K562 (cell line): ENCODE measurements around the gene BCKDK. TPM values are rescaled to one million over a fixed set of nuclear protein-coding genes. Genes with fewer than 3 reads are reported as not detected.

Experiments
- ATAC-seq: fragments of 200-7000 bp; cut with Tn5 transposase; 3 replicates; pipeline ENCODE4 v1.9.1; 2020; ENCODE audit warnings: moderate library complexity
- BruUV-seq: library from RNA; stranded (reverse); fragments of 400-500 nt; replicated peaks from 2 replicates; lab custom pipeline; 2021; lab: Mats Ljungman, UMichigan
- CTCF ChIA-PET: fragments of 300-600 bp; formaldehyde crosslinking; extraction: SDS; loops from one replicate; lab custom pipeline; 2021; ENCODE audit warnings: low intra/inter-chr PET ratio; lab: Yijun Ruan, JAX
- POLR2A ChIA-PET: fragments of 300-600, 350-650 bp; sonication (Branson Sonifier 250); formaldehyde crosslinking; extraction: SDS; loops from one replicate; lab custom pipeline; 2021; ENCODE audit warnings: antibody characterized with exemption, inconsistent platforms; lab: Yijun Ruan, JAX
- DNase-seq, 4 experiments: peaks; one replicate each; pipeline versions ENCODE4 v3.0.0 to v3.0.0-alpha.2; 2011 to 2018; ENCODE audit warnings: low spot score in 3 of 4, mixed read lengths in 3 of 4; ENCODE audit errors: extremely low read depth in 1 of 4
- FAIRE-seq: peaks from 2 replicates; lab custom pipeline; 2011; peaks lifted over from hg19 to GRCh38; lab: Jason Lieb, UNC
- H2AFZ ChIP-seq: 2 replicates; pipeline ENCODE4 v1.6.0; 2011; ENCODE audit warnings: low read depth, low read length, control low read depth, inconsistent platforms
- H3K27ac ChIP-seq: fragments of 200-600 bp; 3 replicates; pipeline ENCODE4 v1.8.0; 2011; ENCODE audit warnings: low read depth, mild to moderate bottlenecking, control low read depth, inconsistent platforms, low read length, moderate library complexity, mixed read lengths; ENCODE audit errors: extremely low read depth
- H3K27me3 ChIP-seq, 2 experiments: fragments of 300-600 bp in 1 of 2; 2 replicates in 1 of 2; 3 replicates in 1 of 2; pipeline versions ENCODE4 v1.6.0 to v1.8.0; 2011; ENCODE audit warnings: inconsistent platforms in 2 of 2, low read length in 2 of 2, mild to moderate bottlenecking in 1 of 2, mixed read lengths in 1 of 2, moderate library complexity in 1 of 2; ENCODE audit not compliant: control insufficient read depth in 2 of 2, insufficient read depth in 2 of 2
- H3K36me3 ChIP-seq: fragments of 300-600 bp; 3 replicates; pipeline ENCODE4 v1.8.0; 2011; ENCODE audit warnings: mild to moderate bottlenecking, low read length, inconsistent platforms; ENCODE audit not compliant: control insufficient read depth, insufficient read depth
- H3K4me1 ChIP-seq, 2 experiments: fragments of 200-600 bp in 1 of 2; replicated peaks in 1 of 2; 2 replicates in 1 of 2; 3 replicates in 1 of 2; pipeline versions ENCODE4 v1.5.1 to v1.8.0; 2011; ENCODE audit warnings: inconsistent platforms in 2 of 2, low read length in 2 of 2, mild to moderate bottlenecking in 1 of 2, mixed read lengths in 1 of 2, moderate library complexity in 1 of 2; ENCODE audit not compliant: control insufficient read depth in 2 of 2, insufficient read depth in 2 of 2
- H3K4me2 ChIP-seq: 2 replicates; pipeline ENCODE4 v1.6.1; 2011; ENCODE audit warnings: low read length, control low read depth, inconsistent platforms, mixed read lengths; ENCODE audit not compliant: insufficient read depth
- H3K4me3 ChIP-seq: fragments of 200-600 bp; sonication (generic), shearing (Covaris generic); 2 replicates; pipeline ENCODE4 v1.5.1; 2016; ENCODE audit warnings: control low read depth, inconsistent platforms
- H3K79me2 ChIP-seq: fragments of 200-600 bp; 3 replicates; pipeline ENCODE4 v1.8.0; 2011; ENCODE audit warnings: low read length, inconsistent platforms; ENCODE audit not compliant: control insufficient read depth, insufficient read depth
- H3K9ac ChIP-seq, 2 experiments: 2 replicates each; pipeline versions ENCODE4 v1.6.0 to v1.6.1; 2011; ENCODE audit warnings: low read depth in 2 of 2, low read length in 2 of 2, control low read depth in 1 of 2, inconsistent platforms in 1 of 2, mild to moderate bottlenecking in 1 of 2, mixed read lengths in 1 of 2; ENCODE audit not compliant: insufficient read depth in 1 of 2
- H3K9me1 ChIP-seq: one replicate; pipeline ENCODE4 v1.6.0; 2011; ENCODE audit warnings: inconsistent platforms, mild to moderate bottlenecking, low read length, moderate library complexity; ENCODE audit not compliant: control insufficient read depth, insufficient read depth
- H3K9me3 ChIP-seq: replicated peaks from 2 replicates; pipeline ENCODE4 v1.5.1; 2011; ENCODE audit warnings: low read depth, low read length, inconsistent platforms; ENCODE audit not compliant: control insufficient read depth, insufficient read depth
- H4K20me1 ChIP-seq: replicated peaks from 2 replicates; pipeline ENCODE4 v1.6.1; 2011; ENCODE audit warnings: low read length, inconsistent platforms, mixed read lengths; ENCODE audit not compliant: control insufficient read depth, insufficient read depth
- BCL6 ChIP-seq: fragments of 250-450 bp; sonication (Bioruptor Pico); IDR thresholded peaks from 2 replicates; pipeline ENCODE4 v1.4.0; 2020
- CBX5 ChIP-seq: IDR thresholded peaks from 2 replicates; pipeline ENCODE4 v1.6.1; 2014; ENCODE audit warnings: low read depth, borderline replicate concordance
- CBX8 ChIP-seq: fragments of 200-600 bp; sonication (generic); IDR thresholded peaks from 2 replicates; pipeline ENCODE4 v1.6.1; 2012; ENCODE audit warnings: borderline replicate concordance, mixed run types, low read depth, mild to moderate bottlenecking, moderate library complexity, mixed read lengths, low read length, control low read depth, inconsistent platforms; ENCODE audit not compliant: poor library complexity, severe bottlenecking; ENCODE audit errors: extremely low read depth
- CCNT2 ChIP-seq: IDR thresholded peaks from 2 replicates; pipeline ENCODE4 v1.6.1; 2011; ENCODE audit warnings: borderline replicate concordance, low read depth, mild to moderate bottlenecking, moderate library complexity, mixed read lengths, low read length; ENCODE audit not compliant: insufficient read length; ENCODE audit errors: extremely low read depth
- CEBPB ChIP-seq: fragments of 450-650 bp; IDR thresholded peaks from 2 replicates; pipeline ENCODE4 v1.6.1; 2016; ENCODE audit warnings: missing genetic modification characterization, missing compliant biosample characterization
- CHD1 ChIP-seq: fragments of 200-600 bp; sonication (generic); IDR thresholded peaks from one replicate; pipeline ENCODE4 v1.6.1; 2012; ENCODE audit warnings: mild to moderate bottlenecking, moderate library complexity, low read length, inconsistent platforms
- CREB5 ChIP-seq: fragments of 250-450 bp; sonication (Bioruptor Pico); IDR thresholded peaks from 2 replicates; pipeline ENCODE4 v1.5.0; 2020; ENCODE audit warnings: mild to moderate bottlenecking
- EGR1 ChIP-seq: fragments of 450-650 bp; conservative IDR thresholded peaks from 2 replicates; pipeline ENCODE4 v1.6.1; 2017; ENCODE audit warnings: mild to moderate bottlenecking
- JUND ChIP-seq, 2 experiments: IDR thresholded peaks; 2 replicates in 1 of 2; 3 replicates in 1 of 2; pipeline ENCODE4 v1.6.1; 2011; ENCODE audit warnings: borderline replicate concordance in 2 of 2, low read depth in 2 of 2, low read length in 2 of 2, improper control_type of control experiment in 1 of 2, missing biosample characterization in 1 of 2, missing genetic modification characterization in 1 of 2, missing genetic modification reagents in 1 of 2
- PREB ChIP-seq: sonication (generic); formaldehyde crosslinking; IDR thresholded peaks from 2 replicates; pipeline ENCODE4 v1.8.1; 2023; ENCODE audit warnings: mild to moderate bottlenecking, missing genetic modification reagents
- SRF ChIP-seq, 2 experiments: fragments of 250-450, 450-650 bp in 1 of 2; sonication (Bioruptor Pico) in 1 of 2; sonication (generic) in 1 of 2; formaldehyde crosslinking; IDR thresholded peaks; 2 replicates each; pipeline versions ENCODE4 v1.5.0 to v1.5.1; 2020 to 2022; ENCODE audit warnings: mild to moderate bottlenecking in 1 of 2, missing genetic modification reagents in 1 of 2
- U2AF1 ChIP-seq: fragments of 200-400 bp; formaldehyde crosslinking; optimal IDR thresholded peaks from 2 replicates; pipeline ENCODE3; 2017; ENCODE audit warnings: mild to moderate bottlenecking, low read depth, low read length, moderate library complexity
- ZNF121 ChIP-seq: sonication (generic); formaldehyde crosslinking; conservative IDR thresholded peaks from 2 replicates; pipeline ENCODE4 v1.8.0; 2022; ENCODE audit warnings: missing genetic modification reagents
- ZNF263 ChIP-seq: sonication (generic); formaldehyde crosslinking; IDR thresholded peaks from 2 replicates; pipeline ENCODE4 v1.8.0; 2022; ENCODE audit warnings: mild to moderate bottlenecking, missing genetic modification reagents, borderline replicate concordance
- WGBS: fragments of 100-300 bp; shearing (Covaris generic); methylation state at CpG from one replicate; pipeline ENCODE4 v1.1.6; 2016; ENCODE audit warnings: low coverage, mixed read lengths; ENCODE audit not compliant: insufficient coverage; ENCODE audit errors: missing lambda C conversion rate; 5-methylcytosine and 5-hydroxymethylcytosine counted together
- in situ Hi-C: fragments of 300-500 bp; cut with MboI; formaldehyde crosslinking; loops from 4 replicates; pipeline ENCODE4 v1.15.0; 2018; ENCODE audit warnings: inconsistent platforms, mixed read lengths
- intact Hi-C: fragments of 100-400 bp; cut with micrococcal nuclease; formaldehyde crosslinking; loops from 2 replicates; pipeline ENCODE4 v1.14.2; 2022
- polyA plus RNA-seq, 8 experiments: library from polyadenylated mRNA; depleted of rRNA in 4 of 8; stranded (reverse) in 5 of 8; unstranded in 3 of 8; fragments of >200 nt; fragmentation: Nextera tagmentation in 2 of 8; fragmentation: Illumina TruSeq in 1 of 8; extraction: Ambion mirVana in 2 of 8; extraction: Trizol in 1 of 8; gene quantifications; 2 replicates each; pipeline versions ENCODE4 v1.2.1 to v1.2.3, GENCODE V29; 2011 to 2014; ENCODE audit warnings: inconsistent platforms in 1 of 8, missing spikeins in 1 of 8
- total RNA-seq, 7 experiments: library from RNA; depleted of rRNA in 6 of 7; stranded (reverse); fragments of >200 nt in 6 of 7; fragmentation: Illumina TruSeq in 2 of 7; extraction: Trizol in 2 of 7; gene quantifications; 2 replicates each; pipeline versions ENCODE4 v1.2.1 to v1.2.3, GENCODE V29; 2011 to 2021; ENCODE audit warnings: low replicate concordance in 1 of 7
- TF ChIP-seq, protein P1 (sequence below), 2 experiments: fragments of 450-650 bp in 1 of 2; sonication (generic) in 1 of 2; formaldehyde crosslinking in 1 of 2; IDR thresholded peaks in 1 of 2; conservative IDR thresholded peaks in 1 of 2; 2 replicates each; pipeline versions ENCODE4 v1.6.1 to v1.8.1; 2016 to 2023; ENCODE audit warnings: mild to moderate bottlenecking in 2 of 2, moderate library complexity in 2 of 2, inconsistent platforms in 1 of 2, missing genetic modification reagents in 1 of 2

The BCKDK gene
- total and polyA plus RNA-seq, 9 of the 15 experiments (the other 6 are each of a cell fraction or from before 2014, with no cell fraction given) = 0.58 to 34.8 (median 13.1) TPM

DNA sequence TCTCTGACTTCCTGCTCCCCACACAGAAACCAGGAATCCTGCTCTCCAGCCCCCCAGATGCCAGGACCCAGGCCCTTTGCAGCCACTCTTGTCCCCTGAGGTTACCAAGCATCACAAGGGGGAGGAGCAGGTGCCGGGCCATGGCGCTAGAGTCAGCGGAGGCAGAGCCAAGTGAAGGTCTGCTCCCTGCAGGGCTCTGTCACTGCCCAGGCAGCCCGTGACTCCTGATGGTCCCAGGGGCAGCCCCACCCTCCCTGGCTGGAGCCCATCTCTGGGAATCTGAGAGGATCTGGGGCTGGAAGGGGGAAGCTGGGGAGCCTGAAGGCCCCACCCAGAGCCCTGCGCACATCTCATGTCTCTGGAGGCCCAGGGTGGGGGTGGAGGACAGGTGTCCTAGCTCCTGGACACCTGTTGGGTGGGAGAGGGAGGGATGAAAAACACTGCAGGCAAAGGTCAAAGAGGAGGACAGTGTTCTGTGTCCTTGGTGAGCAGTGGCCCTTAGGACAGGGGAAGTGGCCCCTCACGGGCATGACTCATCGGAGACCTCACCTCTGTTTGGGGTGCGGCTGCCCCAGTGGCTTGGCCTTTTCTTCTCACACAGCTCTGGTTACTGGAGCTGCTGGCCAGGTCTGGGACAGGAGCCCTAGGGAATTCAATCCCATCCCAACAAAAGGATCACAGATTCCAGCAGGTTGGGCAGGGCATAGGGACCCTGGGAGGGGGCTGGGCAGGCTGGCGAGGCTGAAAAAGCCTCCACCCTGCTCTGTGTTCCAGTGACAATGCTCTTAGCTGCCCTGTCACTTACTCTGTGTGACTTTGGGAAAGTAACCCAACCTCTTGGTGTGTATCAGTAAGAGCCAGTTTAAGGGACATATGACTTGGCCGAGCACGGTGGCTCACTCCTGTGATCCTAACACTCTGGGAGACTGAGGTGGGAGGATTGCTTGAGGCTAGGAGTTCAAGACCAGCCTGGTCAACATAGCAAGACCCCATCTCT lies 42.0 kb downstream of the BCKDK start, which contains the start of gene PRSS36:
Gene PRSS36 (minus strand): TSS at position 173 of the 997 bp plus-strand sequence. CDS start 31 bp downstream, at position 142.
- no peaks in the 10 kb centered on the region; the same call in 1 of the 2 replicates for H4K20me1 ChIP-seq
- peaks cover 15 to 21% of the 10 kb centered on the region in 2 experiments; a peak in 4 of 5 replicates for H3K27me3 ChIP-seq
- BruUV-seq = no TSS peak
- FAIRE-seq (no peak), DNase-seq (peak in 1 of 4 experiments; percentile 32), ATAC-seq (0 out of 3 replicates have a peak, but pooled peaks have one; percentile 5)
- H3K4me3 ChIP-seq = no peak within 1 kb of the TSS
- ChIA-PET CTCF (no interaction called here), POLR2A (interaction anchor here (0.8 to 2.3 kb wide), 3 partner anchors 9 to 302 kb away, joined by 3 to 9 read pairs (median 9); partner anchors contain the start of gene FUS)
- H3K27ac ChIP-seq = no peak within 1 kb of the TSS
- H3K9ac ChIP-seq = peak within 1 kb of the TSS in 1 of 2 experiments; percentile 81; a peak in 2 of 4 replicates
- H3K9me3 ChIP-seq = no peaks in the 10 kb centered on the region
- no peaks in the 10 kb centered on the region for H3K79me2 ChIP-seq
- in situ Hi-C loops = no loop called here
- H3K4me1 ChIP-seq = peaks cover 0 to 25% of the 10 kb centered on the region in 2 experiments; a peak in 3 of 5 replicates
- intact Hi-C loops = loop anchor here (10.0 kb wide), 1 partner anchor 165 kb away; the partner anchor contains the start of gene HSD3B7
- H2AFZ ChIP-seq = no peak within 1 kb of the TSS
- H3K9me1 ChIP-seq = no peaks in the 10 kb centered on the region
- H3K4me2 ChIP-seq = no peak within 1 kb of the TSS
- H3K36me3 ChIP-seq = no peaks in the 10 kb centered on the region
- 36% methylated on average over 10 of the region's 11 CpGs for WGBS
- TF ChIP-seq CEBPB (tag) (no peak), EGR1 (no peak), PREB (CRISPR knock-in tag) (no peak), ZNF121 (CRISPR knock-in tag) (0 out of 2 replicates have a peak, but pooled peaks have one; percentile 9), CCNT2 (no peak), U2AF1 (no peak), CHD1 (no peak), SRF (CRISPR knock-in tag; IDR thresholded peaks at IDR 0.05) (no peak), CBX8 (no peak), ZNF263 (no peak), CBX5 (no peak), JUND (IDR thresholded peaks at IDR 0.05; ENCODE audit: borderline replicate concordance, low read depth, low read length) (peak; percentile 55; the same call in 1 of the 2 replicates), JUND (tag; IDR thresholded peaks at IDR 0.05; ENCODE audit: borderline replicate concordance, low read depth, low read length) (peak; percentile 43; the same call in 1 of the 3 replicates), BCL6 (no peak), CREB5 (CRISPR knock-in tag) (no peak)
- TF ChIP-seq, protein P1, sequence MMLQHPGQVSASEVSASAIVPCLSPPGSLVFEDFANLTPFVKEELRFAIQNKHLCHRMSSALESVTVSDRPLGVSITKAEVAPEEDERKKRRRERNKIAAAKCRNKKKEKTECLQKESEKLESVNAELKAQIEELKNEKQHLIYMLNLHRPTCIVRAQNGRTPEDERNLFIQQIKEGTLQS (IDR thresholded peaks at IDR 0.05) = peak; percentile 67
- TF ChIP-seq, protein P1 (CRISPR knock-in tag; conservative IDR thresholded peaks at IDR 0.05) = no peak
